Osteocyte (in vitro differentiated cells): ENCODE results near the gene RBM4B. TPM values are rescaled to one million over a fixed set of nuclear protein-coding genes. Genes with fewer than 3 reads are reported as not detected.

Source experiments
- DNase-seq: peaks from one replicate; pipeline ENCODE4 v3.0.0; 2021; ENCODE audit warnings: mixed read lengths; ENCODE audit not compliant: unreplicated experiment; ENCODE audit errors: extremely low spot score
- H3K27ac Mint-ChIP-seq: one replicate; pipeline ENCODE4 v1.8.0; 2021; ENCODE audit warnings: mild to moderate bottlenecking, mixed read lengths; ENCODE audit not compliant: unreplicated experiment
- H3K27me3 Mint-ChIP-seq: one replicate; pipeline ENCODE4 v1.8.0; 2021; ENCODE audit warnings: mixed read lengths; ENCODE audit not compliant: unreplicated experiment
- H3K36me3 Mint-ChIP-seq: one replicate; pipeline ENCODE4 v1.8.0; 2021; ENCODE audit warnings: mixed read lengths; ENCODE audit not compliant: unreplicated experiment
- H3K4me1 Mint-ChIP-seq: one replicate; pipeline ENCODE4 v1.8.0; 2021; ENCODE audit warnings: mixed read lengths; ENCODE audit not compliant: unreplicated experiment
- H3K4me3 Mint-ChIP-seq: one replicate; pipeline ENCODE4 v1.8.0; 2021; ENCODE audit warnings: mild to moderate bottlenecking, moderate library complexity, mixed read lengths; ENCODE audit not compliant: unreplicated experiment
- H3K9me3 Mint-ChIP-seq: one replicate; pipeline ENCODE4 v1.8.0; 2021; ENCODE audit warnings: mixed read lengths; ENCODE audit not compliant: unreplicated experiment
- CTCF ChIP-seq: fragments of 200-600 bp; sonication (generic); IDR thresholded peaks from 2 replicates; pipeline ENCODE4 v1.5.0; 2021; ENCODE audit warnings: antibody characterized with exemption, mild to moderate bottlenecking, moderate library complexity
- total RNA-seq: library from RNA; stranded (reverse); gene quantifications from 2 replicates; pipeline ENCODE4 v1.2.1, GENCODE V29; 2021

RBM4B gene
- total RNA-seq, 1 donor from 2014 or later: 31.4 TPM

- no peaks in the 10 kb centered on the region for H3K9me3 Mint-ChIP-seq
- TF ChIP-seq CTCF: no peak
- H3K36me3 Mint-ChIP-seq: peaks cover 21% of the 10 kb centered on the region
- H3K4me3 Mint-ChIP-seq: no peak overlapping the region
- no peak overlapping the region for H3K27ac Mint-ChIP-seq
- H3K4me1 Mint-ChIP-seq: peaks cover under 1% of the 10 kb centered on the region
- DNase-seq: no peak
- no peaks in the 10 kb centered on the region for H3K27me3 Mint-ChIP-seq
These were observed 25.0 kb downstream of the RBM4B start for GRCh38 chr11:66652651-66653050.

- peaks cover 36% of the 10 kb centered on the region for H3K36me3 Mint-ChIP-seq
- no peak overlapping the region for H3K27ac Mint-ChIP-seq
- peaks cover 3% of the 10 kb centered on the region for H3K4me1 Mint-ChIP-seq
- no peak for TF ChIP-seq CTCF
- H3K27me3 Mint-ChIP-seq: no peaks in the 10 kb centered on the region
- no peak overlapping the region for H3K4me3 Mint-ChIP-seq
- no peaks in the 10 kb centered on the region for H3K9me3 Mint-ChIP-seq
- no peak for DNase-seq
These were observed 26.7 kb downstream of the RBM4B start for GRCh38 chr11:66651016-66651415.

- no peak for DNase-seq
- Mint-ChIP-seq H3K4me3 (no peak overlapping the region), H3K36me3 (peaks cover 43% of the 10 kb centered on the region), H3K27ac (no peak overlapping the region), H3K9me3 (no peaks in the 10 kb centered on the region), H3K4me1 (peaks cover 12% of the 10 kb centered on the region), H3K27me3 (no peaks in the 10 kb centered on the region)
- no peak for TF ChIP-seq CTCF
These were observed 27.8 kb downstream of the RBM4B start for GRCh38 chr11:66649903-66650302.

- peaks cover 40% of the 10 kb centered on the region for H3K4me1 Mint-ChIP-seq
- DNase-seq: no peak
These were observed 30.9 kb downstream of the RBM4B start for GRCh38 chr11:66646828-66647227.

More at GRCh38 chr11:66646828-66647227, 30.9 kb downstream of the RBM4B start:
- Mint-ChIP-seq H3K4me3 (no peak overlapping the region), H3K27me3 (no peaks in the 10 kb centered on the region), H3K9me3 (no peaks in the 10 kb centered on the region), H3K36me3 (peaks cover 61% of the 10 kb centered on the region), H3K27ac (no peak overlapping the region)
- TF ChIP-seq CTCF: no peak
